GM18873 (cell line): ENCODE measurements around the gene SLC4A5.
A peak's percentile ranks its signal among the peaks of the same experiment; 100 is the strongest.
"Not testable (repeated sequence)": the region's sequence is repeated elsewhere in the genome, so short reads cannot be mapped to it uniquely, and the experiment has no call there.

Experiments used
- ATAC-seq: cut with Tn5 transposase; IDR thresholded peaks from one replicate; pipeline ENCODE4 v1.9.1; 2021; ENCODE audit warnings: mild to moderate bottlenecking, moderate library complexity, moderate number of reproducible peaks; ENCODE audit not compliant: unreplicated experiment, low FRiP score

Gene SLC4A5

GRCh38 chr2:74206180-74206688, 137.0 kb downstream of the SLC4A5 start:
- peak; percentile 69 for ATAC-seq

GRCh38 chr2:74205596-74205995, 137.6 kb downstream of the SLC4A5 start:
- ATAC-seq: no peak

DNA sequence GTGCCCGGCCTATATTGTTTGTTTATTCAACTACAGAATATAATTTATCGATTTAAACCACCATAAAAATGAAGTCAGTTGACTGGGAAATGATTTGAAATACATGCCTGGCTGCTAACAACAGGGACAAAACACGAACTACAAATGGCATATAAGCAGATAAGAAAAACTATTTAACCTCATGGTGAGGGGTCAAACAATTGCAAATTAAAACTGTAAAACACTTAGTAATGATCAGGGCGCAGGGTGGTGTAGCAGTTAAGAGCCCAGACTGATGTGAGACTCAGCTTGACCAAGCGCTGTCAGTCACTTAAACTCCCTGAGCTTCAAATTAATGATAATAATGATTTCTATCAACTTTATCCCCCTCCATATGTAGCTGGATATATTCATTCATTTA, 138.1 kb downstream of the SLC4A5 start:
- ATAC-seq: no peak

DNA sequence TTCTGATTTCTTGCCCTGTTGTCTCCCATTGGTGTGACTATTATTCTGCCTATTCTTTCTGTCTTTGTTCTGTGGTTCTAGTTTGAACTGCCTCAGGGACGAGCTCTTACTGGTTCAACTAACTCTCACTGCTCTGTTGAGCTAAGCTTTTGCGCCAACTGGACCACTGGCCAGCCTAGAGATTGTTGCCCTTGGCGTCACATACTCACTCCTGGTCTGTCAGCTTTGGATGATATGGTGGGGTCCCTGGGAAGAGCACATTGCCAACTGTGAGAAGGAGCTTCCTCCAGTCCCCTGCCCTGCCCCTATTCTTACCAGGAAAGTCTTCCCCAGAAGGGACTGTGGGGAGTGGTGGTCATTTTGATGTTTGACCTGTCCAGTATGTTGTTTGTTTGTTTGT, 138.8 kb downstream of the SLC4A5 start:
- no peak for ATAC-seq

DNA sequence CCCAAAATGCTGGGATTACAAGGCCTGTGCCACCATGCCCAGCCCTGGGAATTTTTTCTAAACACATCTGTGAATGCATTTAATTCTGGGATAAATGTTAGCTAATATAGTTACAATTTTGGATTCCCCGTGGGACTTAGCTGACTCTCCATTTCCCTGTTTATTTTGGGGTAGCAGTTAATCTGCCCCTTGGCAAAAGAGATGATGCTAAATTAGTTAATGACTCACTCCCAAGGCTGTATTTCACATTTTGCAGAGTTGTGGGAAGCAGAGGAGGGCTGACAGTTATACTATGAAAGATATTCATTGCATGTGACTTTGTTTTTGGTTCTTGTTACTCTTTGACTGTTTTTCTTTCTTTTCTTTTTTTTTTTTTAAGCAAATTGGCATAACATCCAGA, 141.6 kb downstream of the SLC4A5 start:
- no peak for ATAC-seq

DNA sequence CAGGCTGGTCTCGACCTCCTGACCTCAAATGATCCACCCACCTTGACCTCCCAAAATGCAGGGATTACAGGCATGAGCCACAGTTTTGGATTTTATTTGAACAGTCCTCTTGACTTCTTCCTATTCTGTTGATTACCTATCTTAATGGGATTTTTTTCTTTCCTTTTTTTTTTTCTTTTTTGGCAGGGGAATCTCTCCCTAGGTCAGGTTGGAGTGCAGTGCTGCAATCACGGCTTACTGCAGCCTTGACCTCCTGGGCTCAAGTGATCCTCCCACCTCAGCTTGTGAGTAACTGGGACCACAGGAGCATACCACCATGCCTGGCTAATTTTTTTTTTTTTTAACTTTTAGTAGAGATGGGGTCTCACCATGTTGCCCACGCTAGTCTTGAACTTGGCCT, 142.0 kb downstream of the SLC4A5 start:
- no peak for ATAC-seq

DNA sequence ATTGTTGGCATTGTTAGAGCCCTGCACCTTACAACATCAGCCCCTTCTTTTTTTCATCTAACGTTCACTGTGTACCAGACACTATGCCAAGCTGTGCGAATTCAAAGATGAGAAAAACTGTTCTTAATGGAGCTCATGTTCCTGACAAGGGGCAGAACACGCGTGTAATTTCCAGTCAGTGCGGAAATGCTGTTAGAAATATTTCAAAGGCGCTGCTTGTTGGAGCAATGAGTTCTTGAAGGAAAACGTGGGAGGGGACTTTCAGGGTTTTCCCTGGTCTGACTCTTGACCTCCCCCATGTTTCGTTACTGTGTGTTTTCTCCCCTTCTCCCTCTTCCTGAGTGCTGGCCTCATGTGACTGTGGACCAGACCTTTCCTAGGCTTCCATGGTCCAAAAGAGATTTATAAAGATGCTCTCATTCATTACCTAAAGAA, 143.3 kb downstream of the SLC4A5 start:
- no peak for ATAC-seq

GRCh38 chr2:74199275-74199701, 143.9 kb downstream of the SLC4A5 start:
- ATAC-seq: no peak

DNA sequence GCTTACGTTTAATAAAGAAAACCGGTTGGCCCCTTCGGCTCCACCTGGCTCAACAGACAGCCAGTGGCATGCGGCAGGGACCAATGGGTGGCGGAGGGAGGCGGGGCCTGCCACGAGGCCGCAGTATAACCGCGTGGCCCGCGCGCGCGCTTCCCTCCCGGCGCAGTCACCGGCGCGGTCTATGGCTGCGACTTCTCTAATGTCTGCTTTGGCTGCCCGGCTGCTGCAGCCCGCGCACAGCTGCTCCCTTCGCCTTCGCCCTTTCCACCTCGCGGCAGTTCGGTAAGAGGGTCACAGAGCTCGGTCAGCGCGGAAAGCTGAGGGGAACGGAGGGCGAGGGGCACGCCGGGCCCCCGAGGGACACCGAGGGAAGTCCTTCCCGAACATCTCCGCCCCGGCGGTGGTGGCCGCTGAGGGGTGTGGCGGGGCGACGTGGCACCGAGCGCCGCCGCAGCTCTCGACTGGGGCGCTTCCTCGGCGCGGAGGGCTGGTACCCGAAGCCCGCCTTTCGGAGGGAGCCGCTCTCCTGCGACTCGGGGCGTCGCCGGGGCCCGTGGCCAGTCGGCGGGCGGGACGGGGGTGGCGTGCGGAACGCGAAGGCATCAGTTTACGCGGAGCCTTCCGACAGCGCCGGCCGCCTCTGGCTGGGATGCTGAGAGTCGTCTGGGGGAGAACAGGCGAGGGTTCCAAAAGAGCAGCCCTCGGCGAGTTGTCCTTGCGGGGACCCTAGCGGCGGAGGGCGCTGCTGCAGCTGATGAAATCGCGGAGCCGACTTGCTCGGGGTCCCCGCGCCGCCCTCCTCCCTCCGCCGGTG, 144.5 kb downstream of the SLC4A5 start, which contains the start of gene MTHFD2:
MTHFD2 (plus strand) TSS at position 155 of the 814 bp plus-strand sequence; CDS start at position 182, 27 bp downstream.
- peak; percentile 79 for ATAC-seq

DNA sequence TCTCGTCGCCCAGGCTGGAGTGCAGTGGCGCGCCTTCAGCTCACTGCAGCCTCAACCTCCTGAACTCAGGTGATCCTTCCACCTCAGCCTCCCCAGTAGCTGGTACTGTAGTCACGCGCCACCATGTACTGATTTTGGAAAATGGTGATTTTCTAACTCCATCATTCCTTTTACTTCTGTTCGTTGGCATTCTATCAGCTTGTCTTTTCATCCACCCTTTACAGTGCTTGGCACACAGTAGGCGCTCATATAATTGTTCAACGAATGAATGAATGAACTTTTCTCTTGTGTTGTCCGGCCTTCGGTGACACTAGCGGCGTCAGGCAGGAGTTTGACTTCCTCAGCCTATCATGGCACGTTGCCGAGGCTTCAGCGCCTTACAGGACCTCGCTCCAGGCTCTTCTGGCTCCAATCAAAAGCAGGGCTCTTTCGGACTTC, 145.2 kb downstream of the SLC4A5 start:
- no peak for ATAC-seq

- no peak for ATAC-seq
These were observed 146.2 kb downstream of the SLC4A5 start for GRCh38 chr2:74197049-74197448.

GRCh38 chr2:74194799-74195198, 148.4 kb downstream of the SLC4A5 start:
- no peak for ATAC-seq

GRCh38 chr2:74191596-74192380, 151.4 kb downstream of the SLC4A5 start:
- ATAC-seq: no peak

DNA sequence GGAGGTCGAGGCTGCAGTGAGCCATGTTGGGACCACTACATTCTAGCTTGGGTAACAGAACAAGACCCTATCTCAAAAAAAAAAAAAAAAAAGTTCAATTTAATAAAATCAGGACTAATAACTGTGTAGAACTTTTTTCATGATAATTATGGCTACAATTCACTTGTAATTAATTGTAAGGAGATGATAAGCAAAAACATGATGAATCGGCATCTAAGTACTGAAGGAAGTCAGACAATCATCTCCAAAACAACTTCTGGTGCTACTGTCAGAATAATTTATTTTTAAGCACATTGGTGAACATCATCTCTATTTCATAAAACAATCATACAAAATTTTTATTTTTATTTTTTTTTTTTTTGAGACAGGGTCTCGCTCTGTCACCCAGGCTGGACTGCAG, 154.5 kb downstream of the SLC4A5 start:
- ATAC-seq: no peak

GRCh38 chr2:74188018-74188601, 155.1 kb downstream of the SLC4A5 start:
- ATAC-seq: no peak

DNA sequence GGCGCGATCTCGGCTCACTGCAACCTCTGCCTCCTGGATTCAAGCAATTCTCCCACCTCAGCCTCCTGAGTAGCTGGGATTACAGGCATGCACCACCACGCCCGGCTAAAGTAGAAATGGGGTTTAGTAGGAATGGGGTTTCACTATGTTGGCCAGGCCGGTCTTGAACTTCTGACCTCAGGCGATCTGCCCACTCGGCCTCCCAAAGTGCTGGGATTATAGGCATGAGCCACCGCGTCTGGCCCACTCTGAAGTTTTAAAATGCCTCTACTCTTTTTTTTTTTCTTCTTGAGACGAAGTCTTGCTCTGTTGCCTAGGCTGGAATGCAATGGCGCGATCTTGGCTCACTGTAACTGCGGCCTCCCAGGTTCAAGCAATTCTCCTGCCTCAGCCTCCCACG, 156.5 kb downstream of the SLC4A5 start:
- ATAC-seq: not testable (repeated sequence)

GRCh38 chr2:74186038-74186437, 157.2 kb downstream of the SLC4A5 start:
- ATAC-seq: peak; percentile 45

GRCh38 chr2:74183878-74184277, 159.3 kb downstream of the SLC4A5 start:
- no peak for ATAC-seq

DNA sequence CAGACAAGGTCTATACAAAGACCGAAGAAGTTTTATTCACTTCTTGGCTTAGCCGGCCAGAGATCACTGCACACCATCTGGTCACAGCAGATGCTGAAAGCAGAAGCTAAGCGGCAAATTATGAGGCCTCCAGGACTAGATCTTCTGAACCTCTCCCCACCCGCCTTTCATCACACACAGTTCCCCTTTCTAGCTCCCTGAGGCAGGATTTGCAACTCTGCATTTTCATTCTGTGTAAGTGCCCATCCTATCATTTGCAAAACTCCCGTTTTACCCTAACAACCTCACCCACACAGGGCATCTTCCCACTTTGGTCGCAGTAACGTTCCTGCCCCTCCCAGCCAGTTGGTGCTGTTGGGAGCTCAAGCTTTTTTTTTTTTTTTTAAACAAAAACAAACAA, 161.5 kb downstream of the SLC4A5 start:
- no peak for ATAC-seq

- ATAC-seq: peak; percentile 6
These were observed 164.0 kb downstream of the SLC4A5 start for GRCh38 chr2:74179063-74179865.
